Vagina (tissue), 2 donors: ENCODE measurements around the gene DNAH9.

ENCODE experiments used
- POLR2AphosphoS5 ChIP-seq, 2 donors: sonication (generic); formaldehyde crosslinking; IDR thresholded peaks; one replicate each; pipeline ENCODE4 v1.9.0; 2017; ENCODE audit warnings: antibody characterized with exemption in 2 of 2, mild to moderate bottlenecking in 2 of 2, low read depth in 1 of 2; ENCODE audit not compliant: insufficient read depth in 1 of 2
- TF ChIP-seq, protein P1 (sequence below), 3 experiments: fragments of 450-650 bp in 2 of 3; fragments of 200-600 bp in 1 of 3; sonication (generic) in 1 of 3; IDR thresholded peaks; one replicate each; pipeline ENCODE4 v1.5.1; 2017 to 2019; ENCODE audit warnings: antibody characterized with exemption in 3 of 3, mild to moderate bottlenecking in 2 of 3, moderate library complexity in 2 of 3

DNA sequence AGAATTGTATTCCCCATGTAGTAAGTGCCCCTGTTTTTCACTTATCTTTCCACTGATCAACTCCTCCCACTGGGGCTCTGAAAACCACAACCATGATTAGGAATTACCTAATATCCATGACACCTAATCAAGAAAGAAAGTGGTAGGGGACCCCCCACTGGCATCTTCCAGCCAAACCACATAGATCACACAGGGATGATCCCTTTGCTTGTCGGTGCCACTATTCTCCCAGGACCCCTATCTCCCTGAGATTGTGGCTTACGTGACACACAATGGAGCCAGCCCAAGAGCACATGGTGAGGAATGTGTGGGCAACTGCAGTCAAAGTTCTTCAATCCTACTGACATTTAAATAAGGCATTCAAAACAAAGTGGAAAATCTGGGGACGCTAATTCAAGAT lies 17.6 kb upstream of the DNAH9 start:
- TF ChIP-seq, protein P1, sequence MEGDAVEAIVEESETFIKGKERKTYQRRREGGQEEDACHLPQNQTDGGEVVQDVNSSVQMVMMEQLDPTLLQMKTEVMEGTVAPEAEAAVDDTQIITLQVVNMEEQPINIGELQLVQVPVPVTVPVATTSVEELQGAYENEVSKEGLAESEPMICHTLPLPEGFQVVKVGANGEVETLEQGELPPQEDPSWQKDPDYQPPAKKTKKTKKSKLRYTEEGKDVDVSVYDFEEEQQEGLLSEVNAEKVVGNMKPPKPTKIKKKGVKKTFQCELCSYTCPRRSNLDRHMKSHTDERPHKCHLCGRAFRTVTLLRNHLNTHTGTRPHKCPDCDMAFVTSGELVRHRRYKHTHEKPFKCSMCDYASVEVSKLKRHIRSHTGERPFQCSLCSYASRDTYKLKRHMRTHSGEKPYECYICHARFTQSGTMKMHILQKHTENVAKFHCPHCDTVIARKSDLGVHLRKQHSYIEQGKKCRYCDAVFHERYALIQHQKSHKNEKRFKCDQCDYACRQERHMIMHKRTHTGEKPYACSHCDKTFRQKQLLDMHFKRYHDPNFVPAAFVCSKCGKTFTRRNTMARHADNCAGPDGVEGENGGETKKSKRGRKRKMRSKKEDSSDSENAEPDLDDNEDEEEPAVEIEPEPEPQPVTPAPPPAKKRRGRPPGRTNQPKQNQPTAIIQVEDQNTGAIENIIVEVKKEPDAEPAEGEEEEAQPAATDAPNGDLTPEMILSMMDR (IDR thresholded peaks at IDR 0.05), result no peak
- TF ChIP-seq POLR2AphosphoS5 (IDR thresholded peaks at IDR 0.05; ENCODE audit: insufficient read depth in 1 of 2, low read depth in 1 of 2), result no peak
